ENCODE data around the gene IARS2.

Gene IARS2

GRCh38 chr1:220182111-220182510 lies 88.2 kb downstream of the IARS2 start:
- TF ChIP-seq GATA2 (IDR thresholded peaks at IDR 0.05; ENCODE audit: low read depth, low read length): no peak
- TF ChIP-seq GATA3 (IDR thresholded peaks at IDR 0.05; ENCODE audit: low read depth, low read length): no peak

DNA sequence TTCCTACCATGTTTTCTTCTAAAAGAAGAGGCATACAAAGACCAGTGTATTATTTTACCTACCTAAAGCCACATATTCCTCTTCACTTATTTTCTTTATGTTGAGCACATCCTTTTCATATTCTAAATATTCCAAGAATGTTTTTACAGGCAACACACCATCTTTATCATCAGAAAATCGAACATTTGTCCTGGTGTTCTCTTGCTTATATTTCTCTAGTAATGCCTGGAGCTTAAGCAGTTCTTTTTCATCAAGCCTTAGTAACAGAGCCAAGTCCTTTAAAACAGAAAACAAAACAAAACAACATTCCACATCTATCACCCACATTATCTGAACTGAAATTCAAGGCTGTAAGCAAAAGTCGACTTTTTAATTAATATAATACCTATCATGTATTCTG lies 88.7 kb downstream of the IARS2 start:
- TF ChIP-seq GATA2 (IDR thresholded peaks at IDR 0.05; ENCODE audit: low read depth, low read length): no peak
- TF ChIP-seq GATA3 (IDR thresholded peaks at IDR 0.05; ENCODE audit: low read depth, low read length): no peak

DNA sequence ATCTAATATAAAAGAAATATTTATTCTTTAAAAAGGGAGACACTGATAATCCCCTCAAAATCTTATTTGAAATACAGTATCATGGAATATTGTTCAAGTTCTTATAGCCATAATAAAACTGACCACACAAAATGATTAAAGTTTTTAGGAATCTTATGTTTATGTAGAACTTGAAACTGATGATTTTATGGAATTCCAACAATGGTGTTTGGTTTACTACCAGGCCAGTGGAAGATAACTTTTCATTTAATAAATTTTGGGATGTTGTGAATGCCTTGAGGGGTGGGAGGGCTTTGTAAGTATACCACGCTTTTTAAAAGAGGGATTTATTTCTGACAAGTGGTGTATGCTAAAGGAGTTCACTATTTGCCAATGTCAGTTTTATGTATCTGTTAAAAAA lies 90.6 kb downstream of the IARS2 start:
- TF ChIP-seq GATA2 (IDR thresholded peaks at IDR 0.05; ENCODE audit: low read depth, low read length) (no peak), GATA3 (IDR thresholded peaks at IDR 0.05; ENCODE audit: low read depth, low read length) (no peak)

DNA sequence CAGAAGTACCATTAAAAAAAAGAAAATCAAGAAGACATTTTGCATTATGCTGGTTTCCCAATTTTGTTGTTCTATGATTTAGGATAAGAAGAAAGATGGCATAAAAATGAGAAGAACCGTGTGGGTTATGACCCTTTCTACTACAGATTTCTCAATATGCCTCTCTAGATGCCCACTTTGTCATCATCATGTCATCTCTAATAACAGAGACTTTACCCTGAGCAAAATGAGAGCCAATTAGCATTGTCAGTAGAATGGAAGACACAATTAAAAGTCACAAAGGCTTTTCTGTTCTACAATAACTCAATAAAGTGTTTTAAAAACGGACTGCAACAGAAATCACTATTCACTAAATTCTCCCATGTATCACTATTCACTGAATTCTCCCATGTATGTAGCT lies 92.8 kb downstream of the IARS2 start:
- no peak for TF ChIP-seq GATA3 (IDR thresholded peaks at IDR 0.05; ENCODE audit: low read depth, low read length)
- no peak for TF ChIP-seq GATA2 (IDR thresholded peaks at IDR 0.05; ENCODE audit: low read depth, low read length)

- TF ChIP-seq GATA2 (IDR thresholded peaks at IDR 0.05; ENCODE audit: low read depth, low read length) (no peak), GATA3 (IDR thresholded peaks at IDR 0.05; ENCODE audit: low read depth, low read length) (no peak)
These were observed 94.6 kb downstream of the IARS2 start for GRCh38 chr1:220188538-220188937.

DNA sequence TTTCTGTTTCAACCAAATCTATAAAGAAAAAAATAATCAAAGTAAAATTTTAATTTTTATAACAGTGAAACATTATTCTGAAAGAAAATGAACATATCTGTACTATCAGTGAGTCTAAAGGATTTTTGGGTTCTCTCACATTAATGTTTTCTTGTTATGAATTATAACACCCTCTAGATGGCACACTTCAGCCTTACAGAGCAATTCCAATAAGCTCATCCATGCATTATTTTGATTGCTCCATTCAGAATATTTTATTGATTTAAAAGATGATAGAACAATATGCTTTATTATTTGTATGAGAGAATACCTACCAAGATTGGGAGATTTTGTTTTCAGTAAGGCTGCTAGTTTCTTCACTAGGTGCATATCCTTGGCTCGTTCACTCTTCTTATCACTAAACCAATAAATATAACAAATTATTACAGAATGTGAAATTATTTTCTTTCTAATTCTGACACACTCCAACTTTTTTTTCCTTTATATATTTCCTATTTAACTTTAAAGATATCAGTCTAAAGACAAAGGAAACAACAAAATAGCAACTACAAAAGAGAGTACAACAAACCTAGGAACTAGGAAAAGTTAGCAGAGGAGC lies 95.9 kb downstream of the IARS2 start:
- TF ChIP-seq GATA3 (IDR thresholded peaks at IDR 0.05; ENCODE audit: low read depth, low read length): no peak
- no peak for TF ChIP-seq GATA2 (IDR thresholded peaks at IDR 0.05; ENCODE audit: low read depth, low read length)

DNA sequence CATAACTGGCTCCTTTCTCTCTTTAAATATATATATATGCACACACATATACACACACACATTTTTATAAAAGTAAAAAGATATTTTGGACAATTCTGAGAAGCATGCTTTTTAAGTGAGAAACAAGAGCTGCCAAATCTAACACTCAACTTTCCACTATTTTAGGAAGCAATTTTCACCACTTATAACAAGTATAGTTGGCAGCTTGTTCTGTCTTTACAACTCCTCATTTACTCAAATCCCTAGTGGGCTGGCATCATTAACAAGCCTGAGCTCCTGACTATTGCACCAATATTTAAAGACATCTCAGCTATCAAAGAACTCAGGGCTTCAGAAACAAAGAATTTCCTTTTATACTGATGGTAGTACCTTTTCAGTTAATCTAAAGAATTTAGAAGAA lies 101.8 kb downstream of the IARS2 start:
- no peak for TF ChIP-seq GATA2 (IDR thresholded peaks at IDR 0.05; ENCODE audit: low read depth, low read length)
- no peak for TF ChIP-seq GATA3 (IDR thresholded peaks at IDR 0.05; ENCODE audit: low read depth, low read length)

Data from SH-SY5Y (cell line).